ENCODE measurements around the gene SETD5.

- TF ChIP-seq EZH2phosphoT487 (IDR thresholded peaks at IDR 0.05; ENCODE audit: borderline replicate concordance, low read depth, low read length), result no peak
- TF ChIP-seq, protein P1, sequence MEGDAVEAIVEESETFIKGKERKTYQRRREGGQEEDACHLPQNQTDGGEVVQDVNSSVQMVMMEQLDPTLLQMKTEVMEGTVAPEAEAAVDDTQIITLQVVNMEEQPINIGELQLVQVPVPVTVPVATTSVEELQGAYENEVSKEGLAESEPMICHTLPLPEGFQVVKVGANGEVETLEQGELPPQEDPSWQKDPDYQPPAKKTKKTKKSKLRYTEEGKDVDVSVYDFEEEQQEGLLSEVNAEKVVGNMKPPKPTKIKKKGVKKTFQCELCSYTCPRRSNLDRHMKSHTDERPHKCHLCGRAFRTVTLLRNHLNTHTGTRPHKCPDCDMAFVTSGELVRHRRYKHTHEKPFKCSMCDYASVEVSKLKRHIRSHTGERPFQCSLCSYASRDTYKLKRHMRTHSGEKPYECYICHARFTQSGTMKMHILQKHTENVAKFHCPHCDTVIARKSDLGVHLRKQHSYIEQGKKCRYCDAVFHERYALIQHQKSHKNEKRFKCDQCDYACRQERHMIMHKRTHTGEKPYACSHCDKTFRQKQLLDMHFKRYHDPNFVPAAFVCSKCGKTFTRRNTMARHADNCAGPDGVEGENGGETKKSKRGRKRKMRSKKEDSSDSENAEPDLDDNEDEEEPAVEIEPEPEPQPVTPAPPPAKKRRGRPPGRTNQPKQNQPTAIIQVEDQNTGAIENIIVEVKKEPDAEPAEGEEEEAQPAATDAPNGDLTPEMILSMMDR (conservative IDR thresholded peaks at IDR 0.05; ENCODE audit: low read length), result no peak
Measured at GRCh38 chr3:9455596-9456131, 58.2 kb downstream of the SETD5 start.

All from OCI-LY7 (cell line).